NCI-H748 (cell line): Measurements from ENCODE around the gene TUT4.

Experiments used
- DNase-seq: peaks from one replicate; lab custom pipeline; 2025; ENCODE audit not compliant: unreplicated experiment; lab: John Stamatoyannopoulos, UW

The TUT4 gene

DNA sequence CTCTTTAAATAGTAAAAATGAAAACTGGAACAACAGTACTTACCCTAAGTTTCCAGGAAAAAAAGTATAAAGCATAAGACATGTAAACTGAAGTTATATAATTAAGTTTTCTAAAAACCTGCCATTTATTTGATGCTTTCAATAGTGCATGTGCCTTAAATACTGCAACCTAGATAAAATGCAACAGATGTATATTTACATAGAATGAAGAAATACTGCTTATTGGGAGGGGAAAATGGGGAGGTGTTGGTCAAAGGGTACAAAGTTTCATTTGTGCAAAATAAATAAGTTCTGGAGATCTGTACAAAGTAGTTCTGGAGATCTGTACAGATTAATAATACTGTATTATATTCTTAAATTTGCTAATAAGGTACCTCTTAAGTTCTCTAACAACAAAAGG lies 79.9 kb downstream of the TUT4 start:
- no peak for DNase-seq

DNA sequence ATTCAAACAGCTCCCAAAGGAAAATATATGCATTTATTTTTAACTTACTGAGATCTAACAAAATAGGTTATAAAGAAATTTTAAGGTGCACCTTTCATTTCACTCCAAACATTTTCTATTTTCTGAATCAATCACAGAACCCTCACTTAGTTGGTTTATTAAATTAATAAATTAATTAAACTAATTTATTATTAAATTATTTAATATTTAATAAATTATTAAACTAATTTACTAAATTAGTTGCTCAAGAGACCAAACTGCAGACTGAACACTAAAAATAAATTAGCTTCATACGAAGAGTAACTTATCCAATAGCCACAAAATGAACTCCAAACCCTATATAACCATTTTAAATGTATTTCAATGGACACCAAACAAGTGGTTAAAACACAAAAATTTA lies 80.5 kb downstream of the TUT4 start:
- DNase-seq, result no peak

DNA sequence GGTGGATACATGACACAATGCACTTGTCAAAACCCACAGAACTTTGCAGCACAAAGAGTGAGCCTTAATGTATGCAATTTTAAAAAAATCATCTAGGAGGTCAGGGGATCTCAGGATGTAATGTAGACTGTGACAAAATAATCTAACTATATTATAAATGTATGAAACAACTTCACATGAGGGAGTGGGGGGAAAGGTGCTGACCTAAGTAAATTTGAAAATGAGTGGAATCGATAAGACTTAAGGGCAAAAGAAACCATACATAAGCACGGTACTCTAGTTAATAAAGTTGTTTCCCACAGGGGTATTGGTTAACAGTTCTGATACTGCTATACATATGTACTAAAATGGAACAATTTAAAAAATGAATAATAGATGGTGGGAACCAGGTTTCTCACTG lies 83.8 kb downstream of the TUT4 start:
- DNase-seq, result no peak

DNA sequence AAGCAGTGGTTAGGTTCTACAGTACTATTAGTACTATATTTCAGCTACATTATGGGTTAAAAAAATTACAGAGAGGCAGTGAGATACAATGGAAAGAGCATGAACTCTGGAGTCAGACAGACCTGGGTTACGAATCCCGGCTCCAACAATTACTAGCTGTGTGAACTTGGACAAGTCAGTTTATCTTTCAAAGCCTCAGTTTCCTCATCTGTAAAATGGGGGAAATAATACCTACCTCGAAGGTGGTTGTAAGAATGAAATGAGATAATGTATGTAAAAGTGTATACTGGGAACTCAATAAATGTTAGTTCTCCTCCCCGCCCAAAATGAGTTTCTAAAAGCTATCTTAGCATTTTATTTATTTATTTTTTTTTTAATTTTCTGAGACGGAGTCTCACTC lies 89.0 kb downstream of the TUT4 start:
- no peak for DNase-seq

DNA sequence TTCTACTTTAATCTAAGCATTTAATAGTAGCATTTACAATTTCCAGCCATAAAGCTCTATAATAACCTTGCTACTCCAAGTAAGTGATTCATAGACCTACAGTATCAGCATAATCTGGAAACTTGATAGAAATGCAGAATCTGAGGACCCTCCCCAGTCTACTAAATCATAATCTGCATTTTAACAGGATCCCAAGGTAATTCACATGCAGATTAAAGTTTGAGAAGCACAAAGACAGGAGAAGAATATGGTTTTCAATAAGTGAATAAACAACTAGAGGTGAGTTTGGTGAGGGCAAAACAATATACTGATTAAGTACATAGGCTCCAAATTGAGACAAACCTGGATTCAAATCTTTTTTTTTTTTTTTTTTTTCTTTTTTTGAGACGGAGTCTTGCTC lies 91.1 kb downstream of the TUT4 start:
- DNase-seq, result no peak

DNA sequence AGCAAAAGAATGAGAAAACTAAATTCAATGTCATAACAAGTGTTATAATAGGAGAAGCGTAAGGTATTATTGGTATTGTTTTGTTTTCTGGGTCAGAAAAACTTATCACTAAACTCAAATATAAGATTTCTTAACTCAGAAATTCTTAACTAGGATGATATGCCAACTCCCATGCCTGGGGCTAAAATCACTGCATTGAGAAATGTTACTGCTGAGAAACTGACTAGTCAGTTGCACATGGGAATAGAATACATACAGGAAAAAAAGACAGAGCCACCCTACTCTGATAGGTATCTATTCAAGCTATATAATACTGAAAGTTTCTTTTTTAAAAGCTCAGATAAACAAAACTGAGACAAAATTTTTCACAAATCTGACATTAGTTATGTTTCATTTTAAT lies 92.2 kb downstream of the TUT4 start:
- DNase-seq, result no peak

DNA sequence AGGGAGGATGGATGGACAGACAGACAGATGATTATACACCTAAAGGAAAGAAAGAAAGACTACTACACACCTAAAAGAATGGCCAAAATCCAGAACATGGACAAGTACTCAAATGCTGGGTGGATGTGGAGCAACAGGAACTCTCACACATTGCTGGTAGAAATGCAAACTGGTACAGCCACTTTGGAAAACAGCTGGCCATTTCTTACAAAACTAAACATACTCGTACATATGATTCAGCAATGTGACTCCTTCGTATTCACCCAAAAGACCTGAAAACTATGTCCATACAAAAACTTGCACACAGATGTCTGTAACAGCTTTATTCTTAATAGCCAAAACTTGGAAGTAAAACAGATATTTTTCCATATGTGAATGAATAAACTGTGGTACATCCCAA lies 97.2 kb downstream of the TUT4 start:
- no peak for DNase-seq

DNA sequence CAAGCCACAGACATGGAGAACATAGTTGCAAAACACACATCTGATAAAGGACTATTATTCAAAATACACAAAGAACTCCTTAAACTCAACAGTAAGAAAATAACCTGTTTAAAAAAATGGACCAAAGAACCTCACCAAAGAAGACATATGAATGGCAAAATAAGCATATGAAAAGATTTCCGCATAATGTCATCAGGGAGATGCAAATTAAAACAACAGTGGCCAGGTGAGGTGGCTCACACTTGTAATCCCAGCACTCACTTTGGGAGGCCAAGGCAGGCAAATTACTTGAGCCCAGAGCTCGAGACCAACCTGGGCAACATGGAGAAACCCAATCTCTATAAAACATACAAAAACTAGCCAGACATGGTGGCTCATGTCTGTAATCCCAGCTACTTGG lies 98.1 kb downstream of the TUT4 start:
- DNase-seq, result no peak

DNA sequence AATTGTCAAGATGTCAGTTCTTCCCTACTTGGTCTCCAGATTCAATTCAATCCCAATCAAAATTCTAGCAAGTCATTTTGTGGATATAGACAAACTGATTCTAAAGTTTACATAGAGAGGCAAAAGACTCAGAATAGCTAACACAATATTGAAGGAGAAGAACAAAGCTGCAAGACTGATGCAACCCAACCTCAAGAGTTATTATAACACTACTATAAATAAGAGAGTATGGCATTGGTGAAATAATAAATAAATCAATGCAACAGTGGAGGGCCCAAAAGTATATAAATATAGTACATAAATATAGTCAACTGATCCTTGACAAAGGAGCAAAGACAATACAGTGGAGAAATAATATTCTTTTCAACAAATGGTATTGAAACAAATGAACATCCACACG lies 98.8 kb downstream of the TUT4 start:
- DNase-seq, result no peak

DNA sequence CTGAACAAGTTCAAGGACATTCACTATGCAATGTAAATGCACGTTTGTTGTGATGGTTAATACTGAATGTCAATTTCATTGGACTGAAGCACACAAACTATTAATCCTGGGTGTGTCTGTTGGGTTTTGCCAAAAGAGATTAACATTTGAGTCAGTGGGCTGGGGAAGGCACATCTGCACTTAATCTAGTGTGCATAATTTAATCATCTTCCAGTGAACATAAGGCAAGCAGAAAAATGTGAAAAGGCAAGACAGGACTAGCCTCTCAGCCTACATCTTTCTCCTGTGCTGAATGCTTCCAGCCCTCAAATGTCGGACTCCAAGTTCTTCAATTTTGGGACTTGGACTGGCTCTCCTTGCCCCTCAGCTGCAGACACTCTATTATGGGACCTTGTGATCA lies 108.4 kb downstream of the TUT4 start:
- no peak for DNase-seq

DNA sequence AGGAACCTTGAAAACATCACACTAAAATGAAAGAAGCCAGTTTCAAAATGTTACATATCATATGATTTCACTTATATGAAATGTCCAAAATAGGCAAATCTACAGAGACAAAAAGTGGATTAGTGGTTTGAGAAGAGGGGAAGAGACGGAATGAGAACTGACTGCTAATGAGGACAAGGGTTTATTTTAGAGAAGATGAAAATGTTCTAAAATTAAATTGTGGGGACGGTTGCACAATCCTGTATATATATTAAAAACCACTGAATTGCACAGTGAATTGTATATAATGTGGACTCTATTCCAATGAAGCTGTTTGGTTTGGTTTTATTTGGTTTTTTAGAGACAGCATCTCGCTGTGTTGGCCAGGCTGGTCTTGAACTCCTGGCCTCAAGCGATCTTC lies 112.9 kb downstream of the TUT4 start:
- DNase-seq, result no peak

DNA sequence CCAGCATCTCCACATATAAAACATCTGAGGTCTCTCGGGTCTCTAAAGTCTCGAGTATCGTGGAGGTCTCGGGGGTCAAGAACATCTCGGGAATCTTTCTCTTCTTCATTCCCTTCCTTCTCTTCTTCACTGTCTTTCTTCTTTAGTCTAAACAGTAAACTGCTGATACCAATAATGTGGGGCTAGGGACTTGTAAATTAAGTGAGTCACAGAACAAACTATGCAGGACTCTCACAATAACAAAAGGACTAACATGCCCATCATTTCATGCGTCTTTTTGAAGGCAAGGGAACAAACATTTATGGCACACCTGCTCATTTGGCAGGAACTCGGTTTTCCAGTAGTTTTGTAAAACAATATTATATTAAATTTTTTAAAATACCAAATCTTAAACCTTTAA lies 116.1 kb downstream of the TUT4 start:
- no peak for DNase-seq

DNA sequence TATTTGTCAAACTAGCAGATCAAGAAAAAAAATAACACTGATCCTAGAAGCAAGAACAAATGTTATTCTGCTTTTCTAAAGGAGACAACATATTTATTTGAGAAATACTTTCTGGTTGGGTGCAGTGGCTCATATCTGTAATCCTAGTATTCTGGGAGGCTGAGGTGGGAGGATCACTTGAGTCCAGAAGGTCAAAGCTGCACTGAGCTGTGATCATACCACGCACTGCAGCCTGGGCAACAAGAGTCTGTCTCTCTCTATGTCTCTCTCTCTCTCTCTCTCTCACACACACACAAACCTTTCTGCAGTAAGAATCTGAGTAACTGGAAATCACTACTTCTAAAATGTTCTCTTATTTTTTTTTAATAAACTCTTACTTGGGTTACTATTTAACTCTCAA lies 117.2 kb downstream of the TUT4 start:
- DNase-seq, result no peak

DNA sequence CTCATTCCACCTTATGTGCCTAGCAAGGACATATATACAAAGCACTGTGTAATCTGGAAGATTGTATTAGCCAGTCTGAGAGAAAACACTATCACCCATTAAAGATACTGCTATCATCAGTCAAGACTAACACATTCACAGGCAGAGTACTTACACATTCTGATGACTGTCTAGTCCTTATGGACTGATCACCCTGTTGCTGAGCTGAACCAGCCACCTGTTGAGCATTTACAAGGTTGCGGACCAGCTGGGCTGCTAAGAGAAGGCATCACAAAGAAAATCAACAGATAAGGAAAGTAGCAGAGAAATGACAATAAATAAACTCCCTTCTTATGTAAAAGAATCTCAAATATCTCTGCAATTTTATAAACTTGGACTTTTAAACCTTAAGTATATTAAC lies 117.7 kb downstream of the TUT4 start:
- DNase-seq, result no peak

DNA sequence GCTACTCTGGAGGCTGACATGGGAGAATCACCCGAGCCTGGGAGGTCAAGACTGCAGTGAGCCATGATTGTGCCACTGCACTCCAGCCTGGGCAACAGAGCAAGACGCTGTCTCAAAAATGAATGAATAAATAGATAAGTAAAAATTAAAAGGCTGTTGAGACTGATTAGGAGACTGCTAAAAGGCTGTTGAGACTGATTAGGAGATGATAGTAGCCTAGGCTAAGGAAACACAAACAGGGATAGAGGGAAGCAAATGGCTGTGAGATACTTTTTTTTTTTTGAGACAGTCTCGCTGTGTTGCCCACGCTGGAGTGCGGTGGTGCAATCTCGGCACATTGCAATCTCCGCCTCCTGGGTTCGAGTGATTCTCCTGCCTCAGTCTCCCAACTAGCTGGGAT lies 120.1 kb downstream of the TUT4 start:
- DNase-seq, result no peak

DNA sequence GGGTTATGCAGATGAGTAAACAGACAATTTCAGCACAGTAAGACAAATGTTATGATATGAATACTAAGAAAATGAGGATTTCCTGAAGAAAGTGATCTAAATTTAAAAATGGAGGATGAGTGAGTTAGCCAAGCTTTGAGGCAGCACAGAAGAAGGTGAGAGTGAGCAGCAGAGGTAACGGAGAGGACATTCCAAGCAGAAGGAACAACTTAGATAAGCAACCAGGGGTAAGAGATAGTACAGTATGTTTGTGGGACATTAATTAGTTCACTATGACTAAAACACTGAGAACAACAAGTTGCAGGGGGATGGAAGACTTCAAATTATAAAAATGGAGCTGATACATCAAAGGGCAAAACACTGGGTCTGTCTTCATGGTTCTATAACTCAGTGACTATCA lies 125.7 kb downstream of the TUT4 start:
- DNase-seq, result no peak

DNA sequence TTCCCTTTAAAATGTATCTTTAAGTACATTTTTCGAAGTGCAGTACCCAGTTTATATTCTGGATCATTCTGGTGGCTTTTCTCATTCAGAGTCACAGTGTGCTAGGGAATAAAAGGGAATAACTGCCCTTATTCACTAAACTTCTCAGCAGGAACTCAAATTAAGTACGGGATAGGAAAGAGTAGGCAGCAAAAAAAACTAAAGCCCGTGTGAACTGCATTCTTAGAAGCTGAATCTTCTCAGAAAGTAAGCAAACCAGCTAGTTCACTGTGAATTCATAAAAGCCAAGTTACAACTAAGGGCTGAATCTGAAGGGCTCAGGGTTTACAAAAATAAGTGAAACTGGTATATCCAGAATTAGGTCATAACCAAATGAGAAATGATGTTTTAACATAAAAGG lies 126.5 kb downstream of the TUT4 start:
- no peak for DNase-seq

DNA sequence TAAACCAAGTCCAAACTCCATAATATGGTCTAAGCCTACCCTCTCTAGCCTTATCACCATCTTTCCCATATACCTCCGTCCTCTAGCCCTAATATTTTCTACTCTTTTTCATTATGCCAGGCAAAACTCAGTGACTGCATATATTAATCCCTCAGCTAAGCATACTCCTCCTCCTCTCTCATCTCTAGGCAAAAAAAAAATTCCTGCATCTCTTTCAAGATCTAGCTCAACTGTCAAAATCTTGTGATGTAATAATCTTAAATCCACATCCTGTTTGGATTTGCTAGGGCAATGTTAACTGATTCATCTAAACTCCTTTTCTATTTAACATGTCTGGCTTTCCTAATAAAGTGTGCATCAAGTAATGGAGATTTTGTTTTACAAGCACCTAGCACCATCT lies 128.1 kb downstream of the TUT4 start:
- no peak for DNase-seq

DNA sequence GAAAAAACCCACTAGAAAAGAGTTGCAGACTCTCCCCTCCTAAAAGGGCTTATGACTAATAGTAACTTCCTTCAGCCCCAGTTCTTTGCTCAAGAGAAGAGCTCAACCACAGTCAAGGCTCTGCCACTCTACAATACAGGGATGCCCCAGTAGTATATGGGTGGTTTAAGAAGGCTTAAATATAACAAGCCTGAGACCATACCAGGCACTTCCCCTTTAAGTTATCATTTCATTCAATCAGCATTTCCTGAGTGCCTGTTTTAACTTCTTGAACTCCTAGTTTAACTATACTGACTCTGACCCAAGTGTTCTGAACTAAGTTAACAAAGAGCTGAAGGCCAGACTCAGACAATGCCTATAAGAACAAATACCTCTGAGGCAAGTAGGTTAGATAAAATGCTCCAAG lies 128.7 kb downstream of the TUT4 start:
- no peak for DNase-seq

DNA sequence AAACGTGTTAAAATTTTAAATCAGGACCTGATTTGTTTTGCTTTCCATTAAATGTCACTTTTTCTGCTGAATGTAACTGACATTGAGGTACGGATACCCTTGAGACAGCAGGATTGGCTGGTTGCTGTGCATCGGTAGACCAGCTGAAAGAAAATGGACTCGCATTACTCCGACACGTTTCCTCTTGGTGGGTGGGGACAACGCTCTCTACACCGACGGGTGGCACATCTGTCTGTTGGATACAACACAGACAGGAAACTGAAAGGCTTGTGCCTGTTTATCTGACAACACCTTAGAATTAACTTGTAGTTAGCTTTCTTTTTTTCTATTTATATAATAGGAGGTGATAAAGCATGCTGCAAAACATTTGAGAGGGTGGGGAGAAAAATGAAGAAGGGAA lies 129.1 kb downstream of the TUT4 start:
- DNase-seq, result no peak

DNA sequence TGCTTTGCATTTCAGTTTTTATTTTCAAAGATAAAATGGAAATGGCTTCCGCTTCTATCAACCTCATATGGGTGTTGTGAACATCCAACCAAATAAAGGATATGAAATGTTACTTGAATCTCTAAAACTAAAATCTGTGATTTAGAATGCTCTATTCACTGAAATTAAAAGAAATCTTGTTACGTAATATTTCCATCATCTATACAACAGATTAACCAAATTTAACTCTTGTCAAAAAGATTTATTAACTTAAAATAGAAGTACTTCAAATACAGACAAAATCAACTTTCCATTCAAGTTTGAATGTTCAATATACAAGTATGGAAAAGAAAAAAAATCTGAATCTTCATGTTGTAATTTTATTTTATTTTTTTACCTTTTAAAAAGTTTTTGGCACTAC lies 129.8 kb downstream of the TUT4 start:
- no peak for DNase-seq

DNA sequence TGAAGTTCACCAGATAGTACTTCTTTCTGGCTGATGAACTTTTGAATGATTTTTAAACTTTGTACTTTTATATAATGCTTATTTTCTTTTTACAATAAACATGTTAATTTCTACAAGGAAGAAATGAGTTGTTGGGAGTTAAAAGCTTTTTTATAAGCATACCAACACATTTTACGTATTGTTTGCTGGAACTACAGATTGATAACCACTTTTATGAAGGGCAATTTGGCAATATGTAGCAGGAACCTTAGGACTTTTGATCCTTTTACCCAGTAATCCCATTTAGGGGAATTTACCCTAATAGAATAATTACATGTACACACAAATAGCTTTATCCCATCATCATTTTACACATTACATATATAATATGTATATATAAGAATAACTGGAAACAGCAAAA lies 132.2 kb downstream of the TUT4 start:
- DNase-seq, result no peak

DNA sequence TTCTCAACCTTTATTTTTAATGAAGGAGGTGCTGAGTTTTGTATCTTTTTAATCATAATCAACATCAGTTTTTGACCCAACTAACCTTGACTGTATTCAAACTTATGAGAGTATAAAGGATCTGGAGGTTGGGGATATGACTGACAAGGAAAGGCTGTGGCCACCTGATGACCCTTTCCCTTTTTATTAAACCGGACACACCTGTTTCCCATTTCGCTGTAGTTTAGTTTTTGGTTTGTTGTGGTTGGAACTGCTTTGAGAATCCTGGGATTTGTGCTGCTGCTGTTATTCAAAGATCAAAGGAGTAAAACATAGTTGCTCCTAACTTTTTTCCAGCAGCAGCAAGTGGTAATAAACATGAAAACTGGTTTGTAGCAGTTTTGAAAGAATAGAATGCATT lies 136.1 kb downstream of the TUT4 start:
- DNase-seq, result no peak

DNA sequence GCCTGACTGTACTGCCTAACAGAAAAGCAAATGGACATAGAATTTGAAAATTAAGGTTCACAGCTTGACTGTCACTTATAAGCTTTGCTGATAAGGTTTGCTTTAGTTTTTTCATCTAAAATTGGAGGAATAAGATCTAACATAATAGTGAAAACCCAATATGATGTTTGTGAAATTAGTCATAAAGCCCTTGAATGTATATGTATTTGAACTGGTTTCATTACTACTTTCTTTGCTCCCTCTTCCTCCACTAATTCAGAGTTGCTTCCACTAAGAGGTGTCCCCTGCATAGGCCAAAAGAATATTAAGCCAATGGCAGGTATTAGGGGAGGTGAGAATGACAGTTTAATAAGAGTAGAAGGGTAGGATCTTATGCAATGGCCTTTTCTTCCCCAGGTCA lies 137.9 kb downstream of the TUT4 start:
- no peak for DNase-seq
